ENCODE measurements around the gene SIPA1.

SIPA1 gene

DNA sequence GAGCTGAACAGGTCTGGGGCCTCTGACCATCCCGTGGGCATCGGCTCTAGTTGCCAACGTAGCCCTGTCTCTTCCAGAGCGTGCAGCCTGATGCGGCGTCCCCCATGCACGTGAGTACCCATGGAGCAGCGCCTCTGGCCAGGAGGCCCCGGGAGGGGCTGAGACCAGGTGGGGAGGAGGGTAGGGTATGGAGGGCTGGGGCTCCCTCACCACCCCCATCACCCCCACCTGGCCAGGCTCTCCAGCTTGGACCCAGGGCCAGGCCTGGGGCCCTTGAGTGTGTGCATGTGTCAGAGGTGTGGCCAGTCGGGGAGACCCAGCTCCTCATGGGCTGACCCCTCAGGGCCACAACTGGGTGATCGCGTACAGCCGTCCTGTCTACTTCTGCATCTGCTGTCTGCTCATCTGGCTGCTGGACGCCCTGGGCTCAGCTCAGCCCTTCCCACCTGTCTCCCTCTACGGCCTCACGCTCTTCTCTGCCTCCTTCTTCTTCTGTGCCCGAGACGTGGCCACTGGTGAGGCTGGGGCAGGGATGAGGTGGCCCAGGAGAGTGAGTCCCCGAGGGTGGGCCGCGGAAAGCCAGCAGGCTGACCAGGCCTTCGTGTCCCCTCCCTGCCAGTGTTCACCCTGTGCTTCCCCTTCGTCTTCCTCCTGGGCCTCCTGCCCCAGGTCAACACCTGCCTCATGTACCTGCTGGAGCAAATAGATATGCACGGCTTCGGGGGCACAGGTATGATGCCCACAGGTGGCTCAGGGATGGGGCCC lies 13.9 kb upstream of the SIPA1 start:
- no peaks in the 10 kb centered on the region for H3K9me3 ChIP-seq (ENCODE audit: low read length)
- H3K36me3 ChIP-seq (ENCODE audit: insufficient read depth, low read length), result peaks cover 79% of the 10 kb centered on the region
- no peak overlapping the region for H2AFZ ChIP-seq (ENCODE audit: low read depth, low read length)
- no peak overlapping the region for H3K4me3 ChIP-seq (ENCODE audit: low read length)
- H3K4me1 ChIP-seq (ENCODE audit: insufficient read depth, low read length), result no peaks in the 10 kb centered on the region
- no peaks in the 10 kb centered on the region for H3K27me3 ChIP-seq (ENCODE audit: insufficient read depth, low read length)

GRCh38 chr11:65624931-65625627 lies 12.8 kb upstream of the SIPA1 start:
- H3K27me3 ChIP-seq (ENCODE audit: insufficient read depth, low read length), result no peaks in the 10 kb centered on the region
- no peak overlapping the region for H2AFZ ChIP-seq (ENCODE audit: low read depth, low read length)
- peaks cover 79% of the 10 kb centered on the region for H3K36me3 ChIP-seq (ENCODE audit: insufficient read depth, low read length)
- no peak overlapping the region for H3K4me3 ChIP-seq (ENCODE audit: low read length)
- H3K9me3 ChIP-seq (ENCODE audit: low read length), result no peaks in the 10 kb centered on the region
- no peaks in the 10 kb centered on the region for H3K4me1 ChIP-seq (ENCODE audit: insufficient read depth, low read length)

DNA sequence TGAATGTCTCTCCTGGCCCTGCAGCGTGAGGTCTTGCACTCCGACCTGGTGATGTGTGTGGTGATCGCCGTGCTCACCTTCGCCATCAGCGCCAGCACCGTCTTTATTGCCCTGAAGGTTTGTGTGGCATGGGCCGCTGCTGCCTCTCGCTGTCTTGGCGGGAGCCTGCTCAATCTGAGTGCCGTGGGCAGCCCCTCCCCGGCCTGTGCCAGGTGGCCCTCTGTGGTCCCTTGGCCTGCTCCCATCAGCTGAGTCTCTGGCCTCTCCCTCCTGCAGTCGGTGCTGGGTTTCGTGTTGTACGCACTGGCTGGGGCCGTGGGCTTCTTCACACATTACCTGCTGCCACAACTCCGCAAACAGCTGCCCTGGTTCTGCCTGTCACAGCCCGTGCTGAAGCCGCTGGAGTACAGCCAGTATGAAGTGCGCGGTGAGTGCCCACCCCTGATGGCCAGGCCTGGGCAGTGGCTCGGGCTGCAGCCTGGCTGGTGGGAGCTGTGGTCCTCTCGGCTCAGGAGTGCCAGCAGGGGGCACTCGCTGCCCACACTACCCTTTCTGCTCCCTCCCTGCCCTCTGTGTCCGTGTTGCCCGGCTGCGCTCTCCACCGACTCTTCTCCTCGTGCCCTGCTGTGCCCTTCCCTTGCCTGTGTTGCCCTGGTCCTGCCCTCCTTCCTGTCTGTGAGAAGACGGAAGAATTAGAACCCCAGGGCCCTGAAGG lies 12.1 kb upstream of the SIPA1 start:
- no peak overlapping the region for H3K4me3 ChIP-seq (ENCODE audit: low read length)
- H3K27me3 ChIP-seq (ENCODE audit: insufficient read depth, low read length), result no peaks in the 10 kb centered on the region
- H2AFZ ChIP-seq (ENCODE audit: low read depth, low read length), result no peak overlapping the region
- H3K9me3 ChIP-seq (ENCODE audit: low read length), result no peaks in the 10 kb centered on the region
- peaks cover 82% of the 10 kb centered on the region for H3K36me3 ChIP-seq (ENCODE audit: insufficient read depth, low read length)
- no peaks in the 10 kb centered on the region for H3K4me1 ChIP-seq (ENCODE audit: insufficient read depth, low read length)

GRCh38 chr11:65627202-65627601 lies 10.7 kb upstream of the SIPA1 start:
- H2AFZ ChIP-seq (ENCODE audit: low read depth, low read length), result no peak overlapping the region
- H3K9me3 ChIP-seq (ENCODE audit: low read length), result no peaks in the 10 kb centered on the region
- H3K4me1 ChIP-seq (ENCODE audit: insufficient read depth, low read length), result no peaks in the 10 kb centered on the region
- peaks cover 77% of the 10 kb centered on the region for H3K36me3 ChIP-seq (ENCODE audit: insufficient read depth, low read length)
- H3K27me3 ChIP-seq (ENCODE audit: insufficient read depth, low read length), result no peaks in the 10 kb centered on the region
- H3K4me3 ChIP-seq (ENCODE audit: low read length), result no peak overlapping the region

- H2AFZ ChIP-seq (ENCODE audit: low read depth, low read length), result no peak overlapping the region
- H3K4me3 ChIP-seq (ENCODE audit: low read length), result no peak overlapping the region
- no peaks in the 10 kb centered on the region for H3K4me1 ChIP-seq (ENCODE audit: insufficient read depth, low read length)
- no peaks in the 10 kb centered on the region for H3K27me3 ChIP-seq (ENCODE audit: insufficient read depth, low read length)
- peaks cover 76% of the 10 kb centered on the region for H3K36me3 ChIP-seq (ENCODE audit: insufficient read depth, low read length)
- no peaks in the 10 kb centered on the region for H3K9me3 ChIP-seq (ENCODE audit: low read length)
These were observed 8.3 kb upstream of the SIPA1 start for GRCh38 chr11:65629579-65629978.

- no peaks in the 10 kb centered on the region for H3K9me3 ChIP-seq (ENCODE audit: low read length)
- peaks cover 77% of the 10 kb centered on the region for H3K36me3 ChIP-seq (ENCODE audit: insufficient read depth, low read length)
These were observed 7.7 kb upstream of the SIPA1 start for GRCh38 chr11:65630215-65630614.

DNA sequence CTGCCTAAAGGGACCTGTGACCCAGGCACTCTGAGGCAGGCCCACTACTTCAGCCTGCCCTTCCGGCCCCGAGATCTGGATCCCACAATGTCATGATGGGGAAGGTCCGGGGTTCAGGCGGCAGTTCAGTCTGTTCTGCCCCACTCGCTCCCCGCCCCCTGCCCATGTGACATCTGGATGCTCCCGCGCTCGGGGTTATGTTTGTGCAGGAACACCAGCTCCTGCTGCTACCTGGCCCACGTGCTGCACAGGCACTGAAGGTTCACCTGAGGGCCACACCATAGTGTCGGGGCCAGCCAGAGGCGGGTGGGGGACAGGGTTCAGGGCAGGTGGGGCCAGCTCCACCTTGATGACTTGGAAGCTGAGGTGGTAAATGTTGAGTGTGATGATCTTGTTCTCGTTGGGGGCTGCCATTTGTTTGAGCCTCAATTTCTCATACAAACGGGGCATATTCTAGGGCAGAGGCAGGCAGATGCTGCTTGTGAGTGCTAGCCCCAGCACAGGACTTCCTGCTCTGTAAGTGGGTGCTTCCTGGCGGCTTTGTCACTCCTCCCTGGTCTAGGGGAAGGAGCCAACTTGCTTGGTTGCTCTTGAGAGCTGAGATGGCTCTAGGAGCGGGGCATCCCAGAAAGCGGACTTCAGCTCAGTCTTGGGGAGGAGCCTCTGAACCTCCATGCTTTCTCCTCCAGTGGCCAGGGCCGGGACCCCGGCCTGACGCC lies 4.4 kb upstream of the SIPA1 start:
- H3K9me3 ChIP-seq (ENCODE audit: low read length), result no peaks in the 10 kb centered on the region
- no peak overlapping the region for H2AFZ ChIP-seq (ENCODE audit: low read depth, low read length)
- no peak overlapping the region for H3K4me3 ChIP-seq (ENCODE audit: low read length)
- H3K36me3 ChIP-seq (ENCODE audit: insufficient read depth, low read length), result peaks cover 58% of the 10 kb centered on the region
- H3K27me3 ChIP-seq (ENCODE audit: insufficient read depth, low read length), result no peaks in the 10 kb centered on the region
- H3K4me1 ChIP-seq (ENCODE audit: insufficient read depth, low read length), result peaks cover 16% of the 10 kb centered on the region

More at GRCh38 chr11:65630215-65630614, 7.7 kb upstream of the SIPA1 start:
- no peak overlapping the region for H3K4me3 ChIP-seq (ENCODE audit: low read length)
- H3K27me3 ChIP-seq (ENCODE audit: insufficient read depth, low read length), result no peaks in the 10 kb centered on the region
- no peaks in the 10 kb centered on the region for H3K4me1 ChIP-seq (ENCODE audit: insufficient read depth, low read length)
- H2AFZ ChIP-seq (ENCODE audit: low read depth, low read length), result no peak overlapping the region

- H2AFZ ChIP-seq (ENCODE audit: low read depth, low read length), result no peak overlapping the region
- H3K4me1 ChIP-seq (ENCODE audit: insufficient read depth, low read length), result peaks cover 19% of the 10 kb centered on the region
- no peaks in the 10 kb centered on the region for H3K27me3 ChIP-seq (ENCODE audit: insufficient read depth, low read length)
- no peak overlapping the region for H3K4me3 ChIP-seq (ENCODE audit: low read length)
- H3K9me3 ChIP-seq (ENCODE audit: low read length), result no peaks in the 10 kb centered on the region
- peaks cover 53% of the 10 kb centered on the region for H3K36me3 ChIP-seq (ENCODE audit: insufficient read depth, low read length)
These were observed 3.8 kb upstream of the SIPA1 start for GRCh38 chr11:65634109-65634436.

- no peaks in the 10 kb centered on the region for H3K9me3 ChIP-seq (ENCODE audit: low read length)
- H3K4me3 ChIP-seq (ENCODE audit: low read length), result no peak overlapping the region
- no peaks in the 10 kb centered on the region for H3K27me3 ChIP-seq (ENCODE audit: insufficient read depth, low read length)
- H3K36me3 ChIP-seq (ENCODE audit: insufficient read depth, low read length), result peaks cover 49% of the 10 kb centered on the region
- H2AFZ ChIP-seq (ENCODE audit: low read depth, low read length), result no peak overlapping the region
- peaks cover 19% of the 10 kb centered on the region for H3K4me1 ChIP-seq (ENCODE audit: insufficient read depth, low read length)
These were observed 3.5 kb upstream of the SIPA1 start for GRCh38 chr11:65634440-65634839.

DNA sequence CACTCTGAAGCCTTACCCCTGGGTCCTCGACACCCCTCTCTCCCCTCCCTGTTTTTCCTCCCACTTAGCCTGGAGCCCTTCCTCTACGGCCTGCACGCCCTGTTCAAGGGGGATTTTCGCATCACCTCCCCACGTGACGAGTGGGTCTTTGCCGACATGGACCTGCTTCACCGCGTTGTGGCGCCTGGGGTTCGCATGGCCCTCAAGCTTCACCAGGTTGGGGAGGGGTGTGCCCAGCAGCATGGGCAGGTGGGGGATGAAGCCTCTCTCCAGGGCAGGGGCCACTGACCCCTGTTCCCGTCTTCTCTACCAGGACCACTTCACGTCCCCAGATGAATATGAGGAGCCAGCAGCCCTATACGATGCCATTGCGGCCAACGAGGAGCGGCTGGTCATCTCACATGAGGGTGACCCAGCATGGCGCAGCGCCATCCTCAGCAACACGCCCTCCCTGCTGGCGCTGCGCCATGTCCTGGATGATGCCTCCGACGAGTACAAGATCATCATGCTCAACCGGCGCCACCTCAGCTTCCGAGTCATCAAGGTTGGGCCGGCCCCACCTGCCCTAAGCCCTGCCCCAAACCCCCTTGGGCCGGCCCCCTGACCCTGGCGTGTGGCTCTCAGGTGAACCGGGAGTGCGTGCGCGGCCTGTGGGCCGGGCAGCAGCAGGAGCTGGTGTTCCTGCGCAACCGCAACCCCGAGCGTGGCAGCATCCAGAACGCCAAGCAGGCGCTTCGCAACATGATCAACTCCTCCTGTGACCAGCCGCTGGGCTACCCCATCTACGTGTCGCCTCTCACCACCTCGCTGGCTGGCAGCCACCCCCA lies 2.8 kb upstream of the SIPA1 start:
- Histone ChIP-seq H2AFZ (ENCODE audit: low read depth, low read length) (no peak overlapping the region), H3K27me3 (ENCODE audit: insufficient read depth, low read length) (no peaks in the 10 kb centered on the region), H3K9me3 (ENCODE audit: low read length) (no peaks in the 10 kb centered on the region), H3K36me3 (ENCODE audit: insufficient read depth, low read length) (peaks cover 42% of the 10 kb centered on the region), H3K4me3 (ENCODE audit: low read length) (no peak overlapping the region), H3K4me1 (ENCODE audit: insufficient read depth, low read length) (peaks cover 19% of the 10 kb centered on the region)

- peaks cover 31% of the 10 kb centered on the region for H3K36me3 ChIP-seq (ENCODE audit: insufficient read depth, low read length)
- H3K27me3 ChIP-seq (ENCODE audit: insufficient read depth, low read length), result no peaks in the 10 kb centered on the region
- peaks cover 19% of the 10 kb centered on the region for H3K4me1 ChIP-seq (ENCODE audit: insufficient read depth, low read length)
- no peaks in the 10 kb centered on the region for H3K9me3 ChIP-seq (ENCODE audit: low read length)
- H2AFZ ChIP-seq (ENCODE audit: low read depth, low read length), result no peak overlapping the region
- no peak overlapping the region for H3K4me3 ChIP-seq (ENCODE audit: low read length)
These were observed 1.5 kb upstream of the SIPA1 start for GRCh38 chr11:65636108-65637031.

Data from neuron (in vitro differentiated cells).